NT2/D1 (cell line): Measurements from ENCODE around the gene SLCO3A1.

Experiments used
- SUZ12 ChIP-seq: IDR thresholded peaks from 2 replicates; pipeline ENCODE4 v1.6.1; 2011; ENCODE audit not compliant: insufficient read length, insufficient read depth; ENCODE audit errors: extremely low read depth
- YY1 ChIP-seq: IDR thresholded peaks from 2 replicates; pipeline ENCODE4 v1.6.1; 2011; ENCODE audit not compliant: insufficient read length, insufficient read depth

GRCh38 chr15:92200891-92201290 is 347.4 kb downstream of the SLCO3A1 start:
- TF ChIP-seq SUZ12 (no peak), YY1 (no peak)
